Psoas muscle (tissue), 8 donors: Measurements from ENCODE around the gene HNRNPD. TPM values are rescaled to one million over a fixed set of nuclear protein-coding genes. Genes with fewer than 3 reads are reported as not detected.
"Not testable (repeated sequence)": the region's sequence is repeated elsewhere in the genome, so short reads cannot be mapped to it uniquely, and the experiment has no call there.

Source experiments
- ATAC-seq, 4 donors: fragments of 200-7000 bp; cut with Tn5 transposase; one replicate each; pipeline ENCODE4 v1.9.1; 2020; ENCODE audit warnings: moderate library complexity in 3 of 4, mild to moderate bottlenecking in 2 of 4
- DNase-seq, 2 donors: peaks; one replicate each; pipeline ENCODE4 v3.0.0-alpha.2; 2020
- H3K27ac ChIP-seq: fragments of 200-600 bp; one replicate; pipeline ENCODE4 v1.8.0; 2022
- H3K27me3 ChIP-seq, 3 donors: fragments of 200-600 bp in 1 of 3; one replicate each; pipeline versions ENCODE4 v1.6.1 to v1.8.0; 2013 to 2022; ENCODE audit warnings: low read length in 2 of 3, mild to moderate bottlenecking in 2 of 3, moderate library complexity in 1 of 3; ENCODE audit not compliant: insufficient read depth in 3 of 3
- H3K36me3 ChIP-seq, 2 donors: fragments of 200-600 bp in 1 of 2; one replicate each; pipeline versions ENCODE4 v1.6.1 to v1.8.0; 2013 to 2022; ENCODE audit warnings: low read depth in 1 of 2, mild to moderate bottlenecking in 1 of 2, moderate library complexity in 1 of 2; ENCODE audit not compliant: insufficient read depth in 1 of 2
- H3K4me1 ChIP-seq: fragments of 200-600 bp; one replicate; pipeline ENCODE4 v1.8.0; 2022
- H3K4me3 ChIP-seq: fragments of 200-600 bp; one replicate; pipeline ENCODE4 v1.8.0; 2022; ENCODE audit warnings: mild to moderate bottlenecking
- H3K9me3 ChIP-seq: fragments of 200-600 bp; one replicate; pipeline ENCODE4 v1.8.0; 2022
- CTCF ChIP-seq: fragments of 200-600 bp; IDR thresholded peaks from one replicate; pipeline ENCODE4 v1.8.0; 2022; ENCODE audit warnings: antibody characterized with exemption
- WGBS, 3 donors: extraction: QIAGEN DNeasy Blood & Tissue Kit; methylation state at CpG; one replicate each; pipeline versions ENCODE4 v1.1.6 to v1.1.7; 2013; 5-methylcytosine and 5-hydroxymethylcytosine counted together
- intact Hi-C, 2 donors: fragments of 100-400 bp; cut with DNase I; formaldehyde crosslinking; loops; one replicate each; pipeline versions ENCODE4 v1.11.0 to v1.14.2; 2022
- polyA plus RNA-seq, 3 donors: library from polyadenylated mRNA; stranded (reverse); fragments of 200-250 nt; gene quantifications; one replicate each; pipeline ENCODE4 v1.2.3, GENCODE V29; 2013
- total RNA-seq, 4 donors: library from RNA; stranded (reverse); fragmentation: NEBNext Ultra II Directional in 2 of 4; extraction: Animal tissue kit (Norgen Biotek cat#: 25700) in 2 of 4; gene quantifications; one replicate each; pipeline versions ENCODE4 v1.2.1 to v1.2.4, GENCODE V29; 2021 to 2023
- donor health status: healthy with polysubstance abuse.
- donor health status: DM: no; HTN: no; CAD: no; lungs with moderate emphysema.
- donor health status: Bipolar disorder and iron deficiency.
- donor health status: healthy.
- donor health status: DM: yes; HTN: yes; CAD: no.
- donor health status: DM: no; HTN: no; CAD: no.
- donor health status: DM: no; HTN: no; CAD: no.
- donor health status: DM: yes; HTN: yes; CAD: no.

Gene HNRNPD
- total and polyA plus RNA-seq, 7 donors = 82.0 to 158 (median 117) TPM

GRCh38 chr4:82415922-82416365 lies 42.2 kb upstream of the HNRNPD start:
- WGBS, 3 donors = 85 to 88% (median 86%) methylated on average over 12 of the region's 12 CpGs
- ATAC-seq = no peak
- no peak for TF ChIP-seq CTCF

GRCh38 chr4:82415061-82415460 lies 41.3 kb upstream of the HNRNPD start:
- H3K36me3 ChIP-seq, ATAC-seq, DNase-seq, H3K27ac ChIP-seq, H3K9me3 ChIP-seq, H3K4me1 ChIP-seq, H3K27me3 ChIP-seq, intact Hi-C loops, H3K4me3 ChIP-seq: not testable (repeated sequence)
- WGBS, 3 donors = 90 to 95% (median 92%) methylated on average over 9 to 11 of the region's 11 CpGs

More at GRCh38 chr4:82415922-82416365, 42.2 kb upstream of the HNRNPD start:
- H3K27ac ChIP-seq = no peak overlapping the region
- intact Hi-C loops = no loop called here
- no peak for DNase-seq
- H3K36me3 ChIP-seq = no peaks in the 10 kb centered on the region
- H3K27me3 ChIP-seq = no peaks in the 10 kb centered on the region
- no peaks in the 10 kb centered on the region for H3K4me1 ChIP-seq
- H3K4me3 ChIP-seq = no peak overlapping the region
- no peaks in the 10 kb centered on the region for H3K9me3 ChIP-seq

- no peak for TF ChIP-seq CTCF
- no peak for ATAC-seq
Observed at GRCh38 chr4:82403725-82404124, 29.9 kb upstream of the HNRNPD start.

GRCh38 chr4:82402196-82402775 lies 28.5 kb upstream of the HNRNPD start:
- no peak for TF ChIP-seq CTCF
- H3K27me3 ChIP-seq = no peaks in the 10 kb centered on the region
- intact Hi-C loops = no loop called here
- DNase-seq = no peak
- ATAC-seq = no peak
- H3K4me1 ChIP-seq = no peaks in the 10 kb centered on the region
- H3K36me3 ChIP-seq = no peaks in the 10 kb centered on the region
- no peaks in the 10 kb centered on the region for H3K9me3 ChIP-seq
- 91 to 93% (median 92%) methylated on average over 17 of the region's 17 CpGs for WGBS, 3 donors
- H3K27ac ChIP-seq = no peak overlapping the region
- no peak overlapping the region for H3K4me3 ChIP-seq

More at GRCh38 chr4:82403725-82404124, 29.9 kb upstream of the HNRNPD start:
- Histone ChIP-seq H3K9me3 (no peaks in the 10 kb centered on the region), H3K4me3 (no peak overlapping the region), H3K36me3 (no peaks in the 10 kb centered on the region), H3K27ac (no peak overlapping the region), H3K27me3 (no peaks in the 10 kb centered on the region), H3K4me1 (no peaks in the 10 kb centered on the region)
- intact Hi-C loops = no loop called here
- 77 to 93% (median 88%) methylated on average over 1 of the region's 1 CpG for WGBS, 3 donors
- no peak for DNase-seq

GRCh38 chr4:82401600-82401999 lies 27.8 kb upstream of the HNRNPD start:
- intact Hi-C loops = no loop called here
- 88 to 90% (median 89%) methylated on average over 7 of the region's 7 CpGs for WGBS, 3 donors
- ATAC-seq (no peak), DNase-seq (no peak)
- Histone ChIP-seq H3K27ac (no peak overlapping the region), H3K4me3 (no peak overlapping the region), H3K9me3 (no peaks in the 10 kb centered on the region), H3K36me3 (no peaks in the 10 kb centered on the region), H3K27me3 (no peaks in the 10 kb centered on the region), H3K4me1 (no peaks in the 10 kb centered on the region)
- TF ChIP-seq CTCF = no peak
